HG03354 (cell line): ENCODE results near the gene SLC39A12.
"Not testable (repeated sequence)": the region's sequence is repeated elsewhere in the genome, so short reads cannot be mapped to it uniquely, and the experiment has no call there.

Source experiments
- ATAC-seq: cut with Tn5 transposase; IDR thresholded peaks from one replicate; pipeline ENCODE4 v1.9.1; 2021; ENCODE audit warnings: mild to moderate bottlenecking; ENCODE audit not compliant: unreplicated experiment, poor library complexity, severe bottlenecking

The SLC39A12 gene

GRCh38 chr10:17951868-17952371, at the start of gene SLC39A12:
Gene SLC39A12 (plus strand): TSS chr10:17951918. CDS start chr10:17953277, 1,359 bp downstream.
- no peak for ATAC-seq

- ATAC-seq = no peak
These were observed 47.2 kb upstream of the SLC39A12 start for GRCh38 chr10:17904564-17904963.

GRCh38 chr10:17905491-17905890, 46.2 kb upstream of the SLC39A12 start:
- ATAC-seq = no peak

GRCh38 chr10:17906002-17906401, 45.7 kb upstream of the SLC39A12 start:
- ATAC-seq = no peak

GRCh38 chr10:17907641-17908040, 44.1 kb upstream of the SLC39A12 start:
- ATAC-seq = no peak

DNA sequence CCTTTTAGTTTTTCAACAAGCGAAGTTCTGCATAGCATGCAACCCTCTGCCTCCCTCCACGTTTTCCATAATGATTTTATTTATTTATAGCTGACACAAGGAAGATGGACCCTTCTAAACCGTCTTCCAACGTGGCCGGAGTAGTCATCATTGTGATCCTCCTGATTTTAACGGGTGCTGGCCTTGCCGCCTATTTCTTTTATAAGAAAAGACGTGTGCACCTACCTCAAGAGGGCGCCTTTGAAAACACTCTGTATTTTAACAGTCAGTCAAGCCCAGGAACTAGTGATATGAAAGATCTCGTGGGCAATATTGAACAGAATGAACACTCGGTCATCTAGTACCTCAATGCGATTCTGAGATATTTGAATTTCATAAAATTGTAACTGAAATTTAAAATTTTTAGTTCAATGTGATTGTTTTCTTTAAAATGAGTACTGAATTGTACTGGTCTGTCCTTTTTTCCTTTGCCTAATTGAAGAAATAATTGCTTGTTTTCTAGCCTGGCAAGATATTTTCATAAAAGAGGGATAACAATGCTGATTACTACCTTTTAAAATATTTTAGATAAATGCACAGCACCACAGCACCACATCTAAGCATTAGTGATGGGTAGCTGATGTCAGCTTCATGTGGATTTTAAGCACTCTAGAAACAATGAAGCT, 41.5 kb upstream of the SLC39A12 start:
- ATAC-seq = peak; percentile 75

GRCh38 chr10:17912754-17913153, 39.0 kb upstream of the SLC39A12 start:
- ATAC-seq = no peak

- no peak for ATAC-seq
These were observed 38.1 kb upstream of the SLC39A12 start for GRCh38 chr10:17913604-17914003.

GRCh38 chr10:17914169-17915045, 37.3 kb upstream of the SLC39A12 start:
- ATAC-seq = no peak

- no peak for ATAC-seq
These were observed 36.5 kb upstream of the SLC39A12 start for GRCh38 chr10:17915181-17915580.

- ATAC-seq = no peak
These were observed 33.4 kb upstream of the SLC39A12 start for GRCh38 chr10:17918187-17918903.

DNA sequence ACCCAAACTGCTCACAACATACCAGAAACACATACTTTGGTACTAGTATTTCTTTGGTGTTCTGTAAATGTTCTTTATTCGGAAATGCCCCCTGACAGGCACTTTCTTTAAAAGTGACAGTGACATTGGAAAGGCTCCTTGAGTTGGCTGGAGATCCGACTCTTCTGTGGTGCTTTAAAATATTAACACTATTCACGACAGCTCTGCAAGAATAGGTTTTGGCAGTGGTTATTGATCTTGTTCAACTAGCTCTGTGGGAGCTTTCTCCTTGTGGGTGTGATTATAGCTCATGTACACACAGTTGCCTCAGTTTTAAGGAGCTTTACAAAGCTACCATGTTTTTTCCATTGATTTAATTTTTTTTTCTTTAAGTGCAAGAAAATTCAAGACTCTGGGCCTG, 30.3 kb upstream of the SLC39A12 start:
- ATAC-seq = no peak

DNA sequence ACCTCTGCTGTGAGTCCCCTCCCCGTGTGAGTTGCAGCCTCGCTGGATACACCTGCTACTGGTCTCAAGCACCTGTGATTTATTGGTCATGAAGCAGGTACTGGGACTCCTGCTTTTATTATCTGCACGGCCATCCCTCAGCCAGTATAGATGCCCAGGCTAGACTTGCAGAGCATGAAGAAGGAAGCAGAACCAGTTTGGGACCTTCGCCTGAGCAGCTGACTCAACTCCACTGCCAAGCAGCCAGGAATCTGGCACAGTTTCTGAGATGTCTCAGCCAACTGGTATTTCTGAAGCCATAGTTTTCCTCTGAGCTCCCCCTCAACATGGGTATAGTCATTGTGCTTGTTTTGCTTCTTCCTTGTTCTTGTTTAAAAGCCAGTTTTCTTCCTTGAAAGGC, 28.0 kb upstream of the SLC39A12 start:
- ATAC-seq = no peak

- ATAC-seq = no peak
These were observed 8.5 kb upstream of the SLC39A12 start for GRCh38 chr10:17943033-17943745.

GRCh38 chr10:17950269-17950668, 1.4 kb upstream of the SLC39A12 start:
- not testable (repeated sequence) for ATAC-seq

GRCh38 chr10:17950726-17951125, 992 bp upstream of the SLC39A12 start:
- ATAC-seq = no peak

DNA sequence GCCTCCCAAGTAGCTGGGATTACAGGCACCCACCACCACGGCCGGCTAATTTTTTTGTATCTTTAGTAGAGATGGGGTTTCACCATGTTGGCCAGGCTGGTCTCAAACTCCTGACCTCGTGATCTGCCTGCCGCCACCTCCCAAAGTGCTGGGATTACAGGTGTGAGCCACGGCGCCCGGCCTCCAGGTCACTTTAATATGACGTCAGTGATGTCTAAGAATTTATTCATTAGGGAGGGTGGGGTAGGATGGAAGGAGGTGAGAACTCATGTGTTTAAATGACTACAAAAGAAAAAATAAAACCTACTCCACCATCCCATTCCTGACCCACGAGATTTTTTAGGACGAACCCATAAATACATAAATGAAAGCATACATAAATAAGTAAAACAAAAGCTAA, 2.7 kb downstream of the SLC39A12 start:
- not testable (repeated sequence) for ATAC-seq

GRCh38 chr10:17954861-17955260, 3.1 kb downstream of the SLC39A12 start:
- no peak for ATAC-seq

DNA sequence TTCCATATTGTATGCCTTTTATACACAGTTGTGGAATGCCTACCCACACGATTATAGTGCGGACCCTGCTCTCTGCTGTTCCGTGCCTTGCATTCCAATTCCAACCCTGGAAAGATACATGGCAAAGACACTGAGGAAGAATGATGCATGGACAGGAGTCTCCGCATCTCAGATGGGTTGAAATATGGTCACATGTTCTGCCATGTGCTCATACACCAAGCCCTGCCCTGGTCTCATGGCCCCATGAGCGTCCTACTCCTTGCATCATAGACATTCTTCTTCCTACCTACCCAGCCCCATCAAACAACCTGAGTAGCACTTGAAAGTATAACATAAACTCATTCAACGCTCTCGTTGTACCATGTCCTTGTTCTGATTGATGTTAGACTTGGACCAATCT, 6.3 kb downstream of the SLC39A12 start:
- no peak for ATAC-seq

DNA sequence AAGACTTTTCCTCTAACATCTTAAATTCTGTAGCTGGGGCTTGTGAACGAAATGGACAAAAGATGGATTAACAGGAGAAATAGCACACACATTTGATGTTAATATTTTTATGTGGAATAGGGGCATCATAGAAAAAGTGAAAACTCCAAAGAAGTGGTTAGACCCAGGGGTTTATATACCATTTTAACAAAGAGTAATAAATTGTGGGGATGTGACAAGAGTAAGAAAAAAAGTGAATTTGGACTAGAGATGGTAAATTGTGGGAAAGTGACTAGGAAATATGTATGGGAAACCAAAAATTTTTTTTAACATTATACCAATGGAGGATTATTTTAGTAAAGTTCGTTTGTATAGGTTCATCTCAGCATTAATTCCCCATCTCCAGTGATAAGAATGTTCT, 8.2 kb downstream of the SLC39A12 start:
- no peak for ATAC-seq
